ENCODE data around the gene HOXD3.

Gene HOXD3

DNA sequence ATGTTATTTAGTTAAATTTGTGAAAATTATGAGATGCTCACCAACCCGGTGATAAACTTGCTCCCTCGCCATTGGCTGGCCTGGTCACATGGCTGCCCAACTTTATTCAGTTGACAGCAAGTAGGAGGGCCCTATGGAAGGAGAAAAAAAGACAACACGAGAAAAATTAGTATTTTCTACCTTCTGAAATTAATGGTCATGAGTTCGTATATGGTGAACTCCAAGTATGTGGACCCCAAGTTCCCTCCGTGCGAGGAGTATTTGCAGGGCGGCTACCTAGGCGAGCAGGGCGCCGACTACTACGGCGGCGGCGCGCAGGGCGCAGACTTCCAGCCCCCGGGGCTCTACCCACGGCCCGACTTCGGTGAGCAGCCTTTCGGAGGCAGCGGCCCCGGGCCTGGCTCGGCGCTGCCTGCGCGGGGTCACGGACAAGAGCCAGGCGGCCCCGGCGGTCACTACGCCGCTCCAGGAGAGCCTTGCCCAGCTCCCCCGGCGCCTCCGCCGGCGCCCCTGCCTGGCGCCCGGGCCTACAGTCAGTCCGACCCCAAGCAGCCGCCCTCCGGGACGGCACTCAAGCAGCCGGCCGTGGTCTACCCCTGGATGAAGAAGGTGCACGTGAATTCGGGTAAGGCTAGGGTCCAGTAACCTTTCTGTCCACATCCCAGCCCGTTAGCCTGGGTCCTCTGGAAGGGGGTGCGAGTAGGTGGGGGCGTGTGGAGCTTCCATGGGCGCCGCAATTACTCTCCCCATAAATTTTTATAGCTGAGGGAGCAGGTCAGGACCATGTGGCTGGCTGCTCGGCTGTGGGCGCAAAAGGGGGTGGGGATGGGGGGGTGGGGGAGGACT, 5.4 kb upstream of the HOXD3 start, which contains the start of gene HOXD4:
TSS of gene HOXD4 (plus strand) at position 109 of the 846 bp plus-strand sequence. CDS start at position 193, 84 bp downstream.
- DNase-seq = no peak

DNA sequence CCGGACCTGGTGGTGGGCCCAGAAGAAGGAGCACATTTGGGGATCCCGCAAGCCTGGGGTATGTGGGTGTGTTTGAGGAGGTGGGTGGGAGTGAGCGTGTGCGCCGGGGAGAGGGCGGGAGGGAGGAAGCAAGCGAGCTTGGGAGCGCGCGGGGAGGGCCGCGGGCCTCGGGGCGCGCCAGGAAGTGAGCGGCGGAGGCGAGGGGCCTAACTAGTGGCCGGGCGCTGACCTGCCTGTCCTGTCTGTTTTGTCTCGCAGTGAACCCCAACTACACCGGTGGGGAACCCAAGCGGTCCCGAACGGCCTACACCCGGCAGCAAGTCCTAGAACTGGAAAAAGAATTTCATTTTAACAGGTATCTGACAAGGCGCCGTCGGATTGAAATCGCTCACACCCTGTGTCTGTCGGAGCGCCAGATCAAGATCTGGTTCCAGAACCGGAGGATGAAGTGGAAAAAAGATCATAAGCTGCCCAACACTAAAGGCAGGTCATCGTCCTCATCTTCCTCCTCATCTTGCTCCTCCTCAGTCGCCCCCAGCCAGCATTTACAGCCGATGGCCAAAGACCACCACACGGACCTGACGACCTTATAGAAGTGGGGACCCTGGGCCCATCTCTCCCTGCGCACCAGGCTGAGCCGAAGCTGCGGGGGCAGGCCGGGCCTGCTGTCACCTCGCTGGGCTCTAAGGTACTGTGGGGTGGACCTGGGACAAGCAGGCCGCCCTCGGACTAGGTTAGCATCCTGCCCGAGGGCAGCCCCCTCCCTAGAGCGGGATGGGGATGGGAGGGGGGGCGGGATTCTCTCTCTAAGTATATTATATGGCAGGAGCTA, 4.5 kb upstream of the HOXD3 start:
- no peak for DNase-seq

DNA sequence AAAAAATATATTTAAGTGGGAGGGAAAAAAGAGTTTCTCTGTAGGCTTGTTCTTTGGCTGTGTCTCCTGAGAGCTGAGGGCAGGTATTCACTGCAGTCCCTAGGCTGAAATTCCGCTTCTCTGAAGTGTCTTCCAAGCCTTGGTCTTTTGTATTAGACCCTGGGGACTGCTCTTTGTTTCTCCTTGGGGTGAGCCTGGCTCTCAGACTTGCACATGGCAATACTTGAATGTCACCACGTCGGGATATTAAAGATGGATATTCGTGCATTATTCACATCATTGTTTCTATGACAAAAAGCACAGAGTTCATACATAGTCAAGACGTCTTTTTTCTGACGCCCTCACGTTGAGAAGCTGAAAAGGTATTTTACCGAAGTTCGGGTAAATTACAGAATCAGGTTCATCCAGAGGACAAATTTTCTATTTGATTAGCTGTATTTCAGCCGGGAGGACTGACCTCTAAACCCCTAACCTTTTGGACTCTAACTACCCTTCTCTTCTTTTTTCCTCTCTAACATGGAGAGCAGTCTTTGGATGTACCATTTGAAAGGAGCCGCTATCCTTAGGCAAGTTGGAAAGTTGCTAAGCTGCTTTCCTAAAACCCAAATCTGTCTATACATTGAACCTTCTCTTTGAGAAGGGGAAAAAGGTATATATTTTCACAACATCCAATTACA, 2.4 kb upstream of the HOXD3 start:
- DNase-seq = no peak

DNA sequence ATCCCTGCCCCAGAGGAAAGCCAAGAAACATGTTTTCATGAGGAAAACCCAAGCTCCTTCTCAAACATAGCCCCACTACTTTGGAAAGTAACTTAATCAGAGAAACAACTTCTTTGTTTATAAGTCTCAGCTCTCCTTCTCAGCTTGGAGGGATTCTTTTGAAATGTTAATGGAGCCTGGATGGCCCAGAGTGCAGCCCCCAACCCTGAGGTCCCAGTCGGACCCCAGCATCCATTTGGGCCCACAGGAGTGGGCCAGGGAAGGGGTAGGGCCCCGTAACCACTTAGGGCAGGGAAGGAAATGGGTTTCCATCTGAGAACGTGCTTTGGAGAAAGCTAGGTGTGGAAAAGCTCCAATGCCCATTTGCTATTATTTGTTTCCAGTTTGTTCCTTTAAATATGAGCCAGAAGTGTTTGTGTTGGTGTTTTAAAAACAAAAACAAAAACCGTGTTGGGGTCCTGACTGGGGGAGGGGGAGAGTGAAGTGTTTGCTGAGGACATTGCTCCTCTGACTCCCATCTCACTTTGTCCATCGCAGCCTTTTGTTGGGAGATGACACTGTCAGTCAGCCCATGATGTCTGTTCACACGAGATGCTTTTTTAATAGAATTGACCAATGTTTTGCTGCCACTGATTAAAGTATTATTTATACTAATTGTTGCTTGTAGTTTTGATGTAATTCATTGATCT, 1.6 kb upstream of the HOXD3 start:
- DNase-seq = no peak

DNA sequence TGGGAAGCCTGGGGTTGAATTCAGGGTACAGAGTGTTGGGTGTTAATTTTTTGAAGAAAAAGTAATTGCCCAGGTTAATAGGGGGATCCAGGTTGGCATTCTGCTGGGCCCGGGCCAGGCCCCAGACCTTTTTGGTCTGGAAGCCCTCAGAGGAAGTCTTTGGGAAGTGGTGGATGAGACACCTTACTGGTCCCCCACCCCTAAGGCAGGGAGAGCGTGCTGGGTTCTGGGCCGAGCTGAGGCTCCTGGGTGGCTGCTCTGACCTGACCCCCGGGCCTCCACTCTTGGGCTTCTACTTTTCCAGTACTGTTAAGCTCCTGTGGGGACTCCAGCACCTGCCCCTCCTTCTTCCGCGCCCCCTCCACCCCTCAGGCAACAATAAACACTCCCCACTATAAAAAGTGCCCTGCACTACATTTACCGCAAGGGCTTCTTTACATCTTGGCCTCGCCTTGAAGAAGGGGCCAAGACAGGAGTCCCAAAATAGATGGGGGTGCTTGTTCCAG, 753 bp upstream of the HOXD3 start:
- DNase-seq = no peak

DNA sequence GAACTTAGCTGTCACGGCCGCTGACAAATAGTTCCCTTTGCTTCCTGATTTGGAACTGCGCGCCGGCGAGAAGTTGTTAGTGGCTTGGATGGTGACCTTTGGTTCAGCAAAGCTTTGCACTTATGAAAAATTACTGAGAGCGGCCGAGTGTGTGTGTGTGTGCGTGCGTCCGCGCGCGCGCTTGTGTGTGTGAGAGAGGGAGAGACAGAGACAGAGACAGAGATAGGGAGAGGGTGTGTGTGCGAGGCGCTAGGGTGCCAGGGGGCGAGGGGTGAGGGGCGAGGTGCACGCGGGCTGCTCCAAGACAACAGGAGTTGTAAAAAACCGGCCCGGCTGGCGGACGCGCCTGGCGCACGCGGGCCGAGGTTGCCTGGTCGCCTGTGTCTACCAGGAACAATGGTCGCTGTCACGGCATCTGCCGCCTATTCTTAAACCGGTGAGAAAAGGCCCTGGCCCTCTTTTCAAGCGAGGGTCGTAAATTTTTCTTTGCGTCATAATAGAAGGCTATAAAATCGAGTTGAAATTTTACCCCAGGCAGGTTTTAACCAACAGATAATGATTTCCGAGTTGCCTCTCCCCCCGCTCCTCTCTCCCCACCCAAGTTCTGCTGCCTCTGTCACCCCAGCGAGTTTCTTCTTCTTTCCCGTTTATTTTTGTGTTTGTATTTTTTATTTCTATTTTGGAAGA, 535 bp downstream of the HOXD3 start:
- DNase-seq = no peak

DNA sequence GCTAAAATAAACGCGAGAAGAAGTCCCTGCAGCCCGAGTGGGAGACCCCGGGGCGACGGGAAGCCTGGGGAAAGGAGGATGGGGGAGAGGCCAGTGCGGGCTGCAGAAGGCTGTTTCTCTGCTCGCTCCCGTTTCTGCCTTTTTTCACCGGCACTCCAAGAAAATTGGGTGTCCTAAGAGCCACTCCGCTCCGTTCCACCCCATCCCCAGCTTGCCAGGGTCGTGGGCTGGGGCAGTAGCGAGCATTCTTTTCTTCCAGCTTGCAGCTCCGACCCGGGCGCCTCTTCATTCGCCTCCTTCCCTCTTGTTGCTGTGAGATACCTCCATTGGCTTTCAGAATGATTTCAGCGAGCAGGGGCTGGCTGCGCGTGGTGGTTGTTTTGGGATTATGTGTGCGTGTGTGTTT, 1.1 kb downstream of the HOXD3 start:
- no peak for DNase-seq

DNA sequence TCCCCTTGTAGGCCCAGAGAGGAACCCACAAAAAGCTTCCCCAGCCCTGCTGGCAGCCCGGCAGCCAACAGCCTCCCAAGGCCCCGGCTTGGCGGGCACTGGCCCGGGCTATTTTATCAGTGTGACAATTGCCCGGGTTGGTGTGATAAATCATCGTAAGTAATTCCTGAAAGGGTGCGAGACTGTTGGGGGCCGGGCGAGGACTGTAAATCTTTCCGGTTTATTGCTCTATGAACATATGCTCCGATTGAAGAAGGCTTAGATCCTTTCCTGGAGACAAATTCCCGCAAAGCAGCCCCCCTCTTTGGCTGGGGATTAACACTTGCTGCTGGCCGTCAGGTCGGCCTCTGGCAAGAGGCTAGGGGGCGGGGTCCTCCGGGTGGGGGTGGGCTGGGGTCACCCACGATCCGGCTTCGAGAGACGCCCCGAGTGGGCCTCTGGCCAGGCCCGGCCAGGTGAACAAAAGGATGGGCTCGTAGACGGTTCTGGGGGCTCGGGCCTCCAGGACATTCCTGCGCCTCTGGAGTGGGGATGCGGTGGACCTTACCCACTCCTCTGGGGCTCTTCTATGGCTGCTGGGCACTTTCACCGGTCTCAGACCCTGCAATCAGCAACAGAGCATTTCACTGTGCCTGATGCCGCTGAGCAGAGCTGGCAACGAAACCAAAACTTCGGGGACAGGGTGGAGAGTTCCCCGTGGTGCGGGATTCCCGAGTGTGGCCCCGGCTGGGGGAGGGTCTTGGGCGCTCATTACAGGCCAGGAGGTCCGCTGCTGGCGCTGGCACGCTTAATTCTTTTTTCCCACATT, 2.0 kb downstream of the HOXD3 start:
- no peak for DNase-seq

DNA sequence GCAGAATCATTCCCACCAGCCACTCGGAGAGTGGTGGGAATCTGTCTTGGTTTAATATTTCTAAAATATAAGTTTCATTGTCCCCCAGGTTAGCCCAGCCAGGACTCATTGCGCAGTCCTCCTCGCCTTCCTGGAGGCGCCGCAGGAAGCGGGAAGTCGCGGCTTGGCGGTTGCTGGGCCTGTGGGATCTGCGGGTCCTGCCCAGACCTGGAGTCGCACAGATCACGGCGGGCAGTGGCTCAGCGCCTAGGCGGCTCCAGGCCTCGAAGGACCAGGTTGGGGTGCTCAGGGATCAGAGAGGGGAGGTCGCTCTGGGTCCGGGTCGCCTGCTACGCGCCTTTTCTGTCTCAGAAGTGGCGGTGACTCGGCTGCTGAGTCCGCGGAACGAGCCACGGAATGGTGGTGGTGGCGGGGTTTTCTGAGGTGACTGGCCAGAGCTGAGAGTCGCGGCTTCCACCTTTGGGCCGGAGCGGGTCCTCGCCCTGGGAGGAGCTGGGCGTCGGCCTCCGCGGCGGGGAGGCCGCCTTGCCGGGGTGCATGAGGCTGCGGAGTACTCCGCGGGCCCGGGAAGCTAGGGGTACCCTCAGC, 2.6 kb downstream of the HOXD3 start:
- no peak for DNase-seq

DNA sequence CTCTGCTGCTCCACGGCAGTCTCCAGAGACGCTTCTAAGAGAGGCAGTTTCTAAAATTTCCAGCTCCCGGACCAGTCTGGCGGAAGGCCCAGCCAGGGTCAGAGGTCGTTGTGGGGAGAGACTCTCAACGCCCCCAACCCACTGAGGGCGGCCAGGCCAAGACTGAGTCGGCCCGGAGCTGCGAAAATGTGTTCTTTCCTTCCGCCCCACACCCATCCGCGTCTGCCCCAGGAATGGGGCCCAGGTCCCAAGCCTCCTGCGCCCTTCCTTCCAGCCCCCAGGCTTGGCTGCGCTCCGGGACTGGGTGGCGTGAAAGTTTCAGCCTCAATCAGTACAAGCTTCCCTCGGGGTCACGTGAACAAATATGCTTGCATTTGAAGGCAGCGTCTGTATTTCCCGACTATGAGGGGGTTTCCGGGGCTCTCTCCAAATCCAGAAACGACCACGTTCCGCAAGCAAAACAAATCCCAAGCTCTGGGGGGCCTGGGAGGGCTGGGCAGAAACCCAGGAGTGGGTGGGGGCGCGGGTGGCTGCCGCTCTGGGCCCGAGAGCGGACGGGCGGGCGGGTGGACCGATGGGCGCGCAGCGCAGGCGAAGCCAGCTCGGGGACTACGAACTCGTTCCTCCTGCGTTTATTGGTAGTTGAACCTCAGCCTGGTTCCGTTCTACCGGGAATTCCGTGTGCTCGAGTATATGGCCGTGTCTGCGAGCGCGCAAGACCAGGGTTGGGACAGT, 3.3 kb downstream of the HOXD3 start:
- no peak for DNase-seq

DNA sequence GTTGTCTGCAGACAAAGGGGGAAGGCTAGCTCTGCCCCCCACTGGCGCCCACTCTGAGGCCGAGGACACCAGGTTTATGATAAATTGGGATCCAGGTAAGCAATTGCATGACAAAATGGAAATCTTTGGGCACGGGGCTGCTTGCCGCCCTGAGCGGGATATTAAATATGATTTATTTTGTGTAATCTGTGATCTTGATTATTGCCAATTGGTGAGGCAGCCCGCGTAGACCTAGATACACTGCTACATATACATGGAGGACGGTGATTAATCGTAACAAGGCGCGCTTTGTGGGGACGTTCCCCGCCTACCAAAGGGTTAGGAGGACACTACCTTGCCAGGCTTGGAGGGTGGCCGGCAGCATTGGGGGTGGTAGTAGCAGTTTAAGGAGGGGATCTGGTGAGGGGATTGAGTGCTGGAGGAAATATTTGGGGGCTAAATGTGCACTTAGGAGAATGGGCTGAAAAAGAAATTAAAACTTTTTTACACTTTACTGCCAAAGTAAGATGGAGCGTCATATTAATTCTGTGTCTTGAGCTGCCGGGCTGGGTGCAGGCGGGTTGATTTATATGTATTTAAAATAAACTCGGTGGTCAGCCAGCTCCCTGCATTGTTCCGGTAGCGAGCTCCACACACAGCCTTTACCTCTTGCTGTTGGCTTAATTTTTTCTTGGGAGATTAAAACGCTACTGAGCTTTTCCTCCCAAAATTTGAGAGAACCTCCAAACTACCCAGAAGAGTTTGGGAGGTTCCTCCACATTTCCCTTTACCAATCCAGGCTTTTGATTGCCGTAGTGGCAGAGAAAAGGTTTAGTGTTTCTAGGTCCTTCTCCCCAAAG, 4.1 kb downstream of the HOXD3 start:
- no peak for DNase-seq

DNA sequence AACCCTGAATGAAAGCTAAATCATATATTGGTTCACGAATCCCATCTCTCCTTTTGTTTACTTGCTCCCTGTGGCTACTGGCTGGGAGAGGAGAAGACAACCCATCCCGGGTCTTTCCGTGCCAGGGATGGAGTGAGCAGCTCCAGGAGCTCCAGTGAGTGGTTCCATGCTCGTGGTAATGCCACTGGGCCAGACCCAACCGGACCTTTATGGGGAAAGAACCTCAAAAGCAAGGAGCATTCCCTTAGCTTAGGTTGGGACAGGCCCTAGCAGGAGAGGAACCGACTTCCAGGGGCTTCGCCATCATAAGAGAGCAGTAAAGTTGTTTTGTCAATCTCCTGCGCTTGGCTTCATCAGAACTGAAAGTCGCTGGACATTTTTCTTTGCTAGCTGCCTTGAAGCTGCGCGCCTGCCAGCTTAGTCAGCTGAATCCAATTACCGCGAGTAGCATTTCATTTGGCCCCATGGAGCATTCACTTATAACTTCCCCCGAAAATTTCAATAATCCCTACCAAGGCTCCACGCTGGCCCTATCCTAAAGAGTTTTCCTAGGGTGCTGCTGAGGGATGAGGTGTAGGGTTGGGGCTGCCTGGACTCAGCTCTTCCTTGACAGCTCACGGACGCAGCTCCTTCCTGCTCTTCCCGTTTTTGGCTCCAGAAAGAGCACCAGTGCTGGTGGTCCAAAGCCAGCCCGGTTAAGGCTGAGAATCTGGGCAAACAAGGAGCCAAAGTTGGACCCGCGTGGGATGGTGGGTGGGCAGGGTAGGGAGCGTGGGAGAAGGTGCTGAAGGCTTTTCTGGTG, 4.9 kb downstream of the HOXD3 start:
- no peak for DNase-seq

DNA sequence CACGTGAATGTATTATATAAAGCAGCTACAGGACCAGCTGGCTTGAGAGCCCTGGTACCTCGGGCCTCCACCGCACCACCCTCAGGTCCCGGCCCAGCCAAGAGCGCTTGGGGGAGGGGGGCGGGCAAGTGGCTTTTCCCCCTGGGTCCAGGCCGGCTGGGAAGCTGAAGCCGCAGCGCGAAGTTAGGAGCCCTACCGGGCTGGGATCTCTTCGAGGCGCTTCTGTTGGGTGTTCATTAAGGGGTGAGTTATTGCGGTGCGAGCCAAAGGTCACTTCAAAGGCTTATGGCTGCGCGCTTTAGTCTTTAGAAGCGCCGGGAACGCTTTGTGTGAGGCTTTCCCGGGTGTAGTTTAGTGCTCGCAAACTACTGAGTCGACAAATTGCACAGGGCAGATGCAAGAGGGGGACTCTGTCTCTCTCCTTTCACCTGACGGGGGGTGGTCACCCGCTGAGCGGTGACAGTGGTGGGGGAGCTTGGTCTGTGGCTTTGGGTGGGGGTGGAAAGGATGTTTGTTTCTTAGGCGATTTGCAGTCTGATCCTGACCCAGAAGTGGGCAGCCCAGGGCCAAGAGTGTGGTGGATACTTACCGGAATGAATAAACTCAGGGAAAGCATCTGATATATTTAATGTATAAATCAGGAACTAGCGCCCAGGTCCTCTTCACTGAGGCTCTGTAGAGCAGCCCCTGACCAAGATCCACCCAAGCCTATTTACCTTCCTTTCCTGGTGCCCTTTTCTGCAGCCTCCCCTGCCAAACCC, 6.0 kb downstream of the HOXD3 start:
- DNase-seq = no peak

DNA sequence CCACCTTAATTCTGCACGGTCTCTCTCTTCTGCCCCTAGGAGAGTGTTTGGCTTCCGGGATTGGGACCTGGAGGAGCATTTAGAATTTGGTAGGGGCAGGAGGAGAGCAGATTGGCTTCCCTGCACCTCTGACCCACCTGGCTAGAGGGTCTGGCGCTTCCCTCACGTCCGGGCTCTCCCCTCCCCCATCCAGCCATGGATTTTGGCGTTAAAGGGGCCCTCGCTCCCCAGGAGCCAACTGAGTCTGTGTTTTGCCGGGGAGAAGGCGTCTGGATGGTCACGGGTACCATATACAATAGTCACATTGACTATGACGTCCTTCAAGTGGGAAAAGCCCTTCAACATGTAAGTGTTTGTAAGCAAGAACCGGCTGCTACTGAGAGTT, 6.6 kb downstream of the HOXD3 start:
- no peak for DNase-seq

DNA sequence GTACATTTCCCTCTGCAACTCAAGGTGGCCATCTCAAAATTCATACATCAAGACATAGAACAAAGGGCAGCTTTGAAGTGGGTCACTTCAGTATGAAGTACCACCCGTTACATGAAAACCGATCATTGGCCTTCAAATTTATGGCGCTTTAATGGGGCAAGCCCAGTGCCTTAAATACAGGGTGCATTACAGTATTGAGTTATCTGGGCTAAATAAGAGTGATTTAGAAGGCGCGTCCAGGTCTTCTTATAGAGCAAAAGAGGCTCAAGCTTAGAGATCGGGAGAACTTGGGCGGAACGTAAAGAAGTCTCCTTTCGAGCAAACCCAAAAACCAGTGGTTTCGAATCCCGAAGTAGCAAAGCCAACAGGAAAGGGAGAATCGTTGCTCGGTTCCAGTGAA, 7.1 kb downstream of the HOXD3 start:
- DNase-seq = no peak

DNA sequence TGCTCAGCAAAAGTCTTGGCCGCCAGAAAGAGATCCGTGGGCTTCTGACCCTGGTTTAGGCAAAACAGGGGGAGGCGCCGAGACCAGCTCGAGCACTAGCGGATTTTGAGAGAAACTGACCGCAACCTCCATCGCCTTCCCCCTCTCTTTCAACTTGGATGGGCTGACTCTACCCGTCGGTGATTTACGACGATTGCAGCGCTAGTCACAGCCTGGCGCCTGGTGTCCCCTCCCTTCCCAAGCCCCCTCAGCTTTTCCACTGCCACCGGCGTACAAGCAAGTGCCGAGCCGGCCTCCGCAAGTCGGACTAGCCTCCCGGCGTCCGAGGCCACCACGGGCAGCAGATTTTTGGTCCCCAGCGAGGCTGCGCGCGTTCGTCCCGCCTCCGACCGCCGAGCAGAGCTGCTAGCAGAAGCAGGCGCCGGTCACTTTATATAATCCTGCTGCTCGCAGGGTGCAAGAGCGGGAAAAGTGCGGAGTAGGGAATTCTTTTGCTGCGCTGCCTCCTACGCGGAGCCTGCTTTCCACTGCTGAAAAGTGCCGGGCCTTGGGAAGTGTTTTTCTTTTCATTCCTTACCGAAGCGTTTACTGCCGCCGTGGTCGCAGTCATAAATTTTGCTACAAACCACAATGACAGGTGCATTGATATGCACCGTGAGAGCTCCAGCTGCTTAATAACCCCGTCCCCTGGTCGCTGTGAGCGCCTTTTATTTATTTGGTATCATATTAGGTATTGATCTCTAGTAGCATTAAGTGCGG, 7.7 kb downstream of the HOXD3 start:
- DNase-seq = no peak
